Measurements from ENCODE around the gene ADSS1. TPM values are rescaled to one million over a fixed set of nuclear protein-coding genes. Genes with fewer than 3 reads are reported as not detected.

The ADSS1 gene
- polyA plus RNA-seq, 1 of the 3 experiments (the other 2 are of a cell fraction), result 14.3 TPM

- H4K20me1 ChIP-seq (ENCODE audit: insufficient read depth), result peaks cover 14% of the 10 kb centered on the region; the same call in 1 of the 2 replicates
- CTCF ChIA-PET, result interaction anchor here (1.1 to 1.5 kb wide), 3 partner anchors 20 to 66 kb away, joined by 4 to 5 read pairs (median 4); no protein-coding TSS in a partner anchor
These were observed 21.4 kb upstream of the ADSS1 start for GRCh38 chr14:104702673-104703072.

More at GRCh38 chr14:104702673-104703072, 21.4 kb upstream of the ADSS1 start:
- no peaks in the 10 kb centered on the region for H3F3A ChIP-seq (replicated peaks; ENCODE audit: insufficient read depth)
- TF ChIP-seq MEF2A (IDR thresholded peaks at IDR 0.05; ENCODE audit: borderline replicate concordance, low read depth) (no peak), USF1 (IDR thresholded peaks at IDR 0.05; ENCODE audit: borderline replicate concordance, low read depth) (no peak), MAX (IDR thresholded peaks at IDR 0.05; ENCODE audit: low read depth) (no peak), IRF3 (IDR thresholded peaks at IDR 0.05; ENCODE audit: low read depth, low read length) (no peak), RXRA (IDR thresholded peaks at IDR 0.05; ENCODE audit: borderline replicate concordance, low read depth) (no peak), NFIC (IDR thresholded peaks at IDR 0.05; ENCODE audit: borderline replicate concordance) (no peak), CTCF (IDR thresholded peaks at IDR 0.05) (no peak), NRF1 (IDR thresholded peaks at IDR 0.05; ENCODE audit: low read depth, low read length) (no peak), JUND (IDR thresholded peaks at IDR 0.05) (no peak), FOXM1 (IDR thresholded peaks at IDR 0.05; ENCODE audit: low read depth) (no peak), TCF12 (IDR thresholded peaks at IDR 0.05) (no peak), CHD2 (IDR thresholded peaks at IDR 0.05; ENCODE audit: low read length, partially characterized antibody) (no peak), TEAD4 (IDR thresholded peaks at IDR 0.05; ENCODE audit: borderline replicate concordance, insufficient read depth) (no peak), RFX5 (IDR thresholded peaks at IDR 0.05; ENCODE audit: low read length) (no peak)
- no peak for DNase-seq
- H3K27ac ChIP-seq (ENCODE audit: low read depth in 2 of 2, low read length in 1 of 2), result no peak overlapping the region
- H3K79me2 ChIP-seq (ENCODE audit: insufficient read depth), result peaks cover 22% of the 10 kb centered on the region; the same call in 1 of the 2 replicates
- no peaks in the 10 kb centered on the region for H3K9me2 ChIP-seq
- no peak overlapping the region for H2AFZ ChIP-seq (ENCODE audit: low read depth)
- no peak overlapping the region for H3K4me3 ChIP-seq (ENCODE audit: low read depth in 2 of 2, low read length in 1 of 2)
- H3K36me3 ChIP-seq (replicated peaks in 1 of 2; ENCODE audit: control insufficient read depth in 1 of 2, insufficient read depth in 2 of 2, low read length in 1 of 2), result peaks cover 0 to 20% of the 10 kb centered on the region in 2 experiments
- H3K9ac ChIP-seq, result no peak overlapping the region
- POLR2A ChIA-PET, result no interaction called here
- H3K27me3 ChIP-seq (ENCODE audit: insufficient read depth), result no peaks in the 10 kb centered on the region
- H3K4me1 ChIP-seq (ENCODE audit: control insufficient read depth in 1 of 2, insufficient read depth in 2 of 2, low read depth in 1 of 2, low read length in 1 of 2), result no peaks in the 10 kb centered on the region; a peak in 1 of 4 replicates
- no peaks in the 10 kb centered on the region for H3K9me3 ChIP-seq
- no peak overlapping the region for H3K4me2 ChIP-seq
- WGBS (ENCODE audit: low lambda C conversion rate), result 100% methylated on average over 1 of the region's 4 CpGs

Measured in SK-N-SH (cell line).